ENCODE measurements around the gene TTYH3. TPM values are rescaled to one million over a fixed set of nuclear protein-coding genes. Genes with fewer than 3 reads are reported as not detected.

Gene TTYH3
- total and polyA plus RNA-seq, 9 donors = 5.6 to 34.4 (median 22.0) TPM

- 87 to 89% (median 88%) methylated on average over 19 of the region's 19 CpGs for WGBS, 3 donors
- no peak overlapping the region for H3K27ac ChIP-seq
- no peak overlapping the region for H3K4me3 ChIP-seq
- H3K36me3 ChIP-seq = no peaks in the 10 kb centered on the region
- TF ChIP-seq CTCF (IDR thresholded peaks at IDR 0.05) = no peak
- no peak for TF ChIP-seq EP300 (IDR thresholded peaks at IDR 0.05)
- no peak for TF ChIP-seq POLR2A (IDR thresholded peaks at IDR 0.05)
- no peak for DNase-seq
- intact Hi-C loops (cut with DNase I) = no loop called here
- no peaks in the 10 kb centered on the region for H3K4me1 ChIP-seq (ENCODE audit: insufficient read depth)
- H3K27me3 ChIP-seq = no peaks in the 10 kb centered on the region
- H3K9me3 ChIP-seq = no peaks in the 10 kb centered on the region
These were observed 46.3 kb upstream of the TTYH3 start for GRCh38 chr7:2585446-2585845.

- TF ChIP-seq CTCF (IDR thresholded peaks at IDR 0.05) (no peak), EP300 (IDR thresholded peaks at IDR 0.05) (no peak), POLR2A (IDR thresholded peaks at IDR 0.05) (no peak)
- Histone ChIP-seq H3K27ac (no peak overlapping the region), H3K4me3 (no peak overlapping the region), H3K9me3 (no peaks in the 10 kb centered on the region), H3K4me1 (ENCODE audit: insufficient read depth) (no peaks in the 10 kb centered on the region), H3K27me3 (no peaks in the 10 kb centered on the region), H3K36me3 (no peaks in the 10 kb centered on the region)
- WGBS, 3 donors = 83 to 87% (median 84%) methylated on average over 24 of the region's 24 CpGs
- DNase-seq = no peak
- intact Hi-C loops (cut with DNase I) = no loop called here
These were observed 45.3 kb upstream of the TTYH3 start for GRCh38 chr7:2586326-2587020.

GRCh38 chr7:2587134-2587533, 44.7 kb upstream of the TTYH3 start:
- Histone ChIP-seq H3K27ac (no peak overlapping the region), H3K4me3 (no peak overlapping the region), H3K27me3 (no peaks in the 10 kb centered on the region), H3K9me3 (no peaks in the 10 kb centered on the region), H3K36me3 (no peaks in the 10 kb centered on the region), H3K4me1 (ENCODE audit: insufficient read depth) (no peaks in the 10 kb centered on the region)
- intact Hi-C loops (cut with DNase I) = no loop called here
- TF ChIP-seq EP300 (IDR thresholded peaks at IDR 0.05) (no peak), POLR2A (IDR thresholded peaks at IDR 0.05) (no peak), CTCF (IDR thresholded peaks at IDR 0.05) (no peak)
- 74 to 80% (median 77%) methylated on average over 9 of the region's 9 CpGs for WGBS, 3 donors
- no peak for DNase-seq

GRCh38 chr7:2587778-2588177, 44.0 kb upstream of the TTYH3 start:
- H3K9me3 ChIP-seq = no peaks in the 10 kb centered on the region
- H3K36me3 ChIP-seq = no peaks in the 10 kb centered on the region
- DNase-seq = no peak
- no peak overlapping the region for H3K4me3 ChIP-seq
- intact Hi-C loops (cut with DNase I) = no loop called here
- no peak overlapping the region for H3K27ac ChIP-seq
- no peaks in the 10 kb centered on the region for H3K4me1 ChIP-seq (ENCODE audit: insufficient read depth)
- H3K27me3 ChIP-seq = no peaks in the 10 kb centered on the region
- TF ChIP-seq EP300 (IDR thresholded peaks at IDR 0.05) = no peak
- no peak for TF ChIP-seq POLR2A (IDR thresholded peaks at IDR 0.05)
- no peak for TF ChIP-seq CTCF (IDR thresholded peaks at IDR 0.05)
- WGBS, 3 donors = 96% methylated on average over 19 to 21 of the region's 21 CpGs

Data from ovary (tissue), 9 donors.